ENCODE results near the gene MAGI1.

DNA sequence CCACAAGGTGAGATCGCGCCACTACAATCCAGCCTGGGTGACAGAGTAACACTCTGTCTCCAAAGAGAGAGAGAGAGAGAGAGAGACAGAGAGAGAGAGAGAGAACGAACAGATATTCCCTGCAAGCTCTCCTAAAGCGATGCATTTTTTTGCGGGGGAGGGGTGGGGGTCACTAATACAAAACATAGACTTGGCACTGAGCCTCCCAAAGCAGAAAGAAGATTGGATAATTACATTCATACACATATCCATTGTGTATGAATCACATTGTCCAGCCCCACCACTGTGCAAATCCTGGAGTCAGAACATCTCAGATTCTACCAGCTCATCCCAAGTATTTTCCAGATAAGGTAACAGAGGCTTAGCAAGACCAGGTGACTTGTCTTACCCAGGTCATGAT is 459.9 kb downstream of the MAGI1 start:
- TF ChIP-seq, protein P1, sequence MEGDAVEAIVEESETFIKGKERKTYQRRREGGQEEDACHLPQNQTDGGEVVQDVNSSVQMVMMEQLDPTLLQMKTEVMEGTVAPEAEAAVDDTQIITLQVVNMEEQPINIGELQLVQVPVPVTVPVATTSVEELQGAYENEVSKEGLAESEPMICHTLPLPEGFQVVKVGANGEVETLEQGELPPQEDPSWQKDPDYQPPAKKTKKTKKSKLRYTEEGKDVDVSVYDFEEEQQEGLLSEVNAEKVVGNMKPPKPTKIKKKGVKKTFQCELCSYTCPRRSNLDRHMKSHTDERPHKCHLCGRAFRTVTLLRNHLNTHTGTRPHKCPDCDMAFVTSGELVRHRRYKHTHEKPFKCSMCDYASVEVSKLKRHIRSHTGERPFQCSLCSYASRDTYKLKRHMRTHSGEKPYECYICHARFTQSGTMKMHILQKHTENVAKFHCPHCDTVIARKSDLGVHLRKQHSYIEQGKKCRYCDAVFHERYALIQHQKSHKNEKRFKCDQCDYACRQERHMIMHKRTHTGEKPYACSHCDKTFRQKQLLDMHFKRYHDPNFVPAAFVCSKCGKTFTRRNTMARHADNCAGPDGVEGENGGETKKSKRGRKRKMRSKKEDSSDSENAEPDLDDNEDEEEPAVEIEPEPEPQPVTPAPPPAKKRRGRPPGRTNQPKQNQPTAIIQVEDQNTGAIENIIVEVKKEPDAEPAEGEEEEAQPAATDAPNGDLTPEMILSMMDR (IDR thresholded peaks at IDR 0.05; ENCODE audit: insufficient read depth, low read length, poor library complexity, severe bottlenecking) = no peak
- no peak for TF ChIP-seq EZH2phosphoT487 (conservative IDR thresholded peaks at IDR 0.05; ENCODE audit: low read length)
